Progenitor cell of endocrine pancreas (in vitro differentiated cells): Measurements from ENCODE around the gene AOX1. TPM values are rescaled to one million over a fixed set of nuclear protein-coding genes. Genes with fewer than 3 reads are reported as not detected.

Source experiments
- DNase-seq: peaks from one replicate; pipeline ENCODE4 v3.0.0; 2021; ENCODE audit warnings: low spot score; ENCODE audit not compliant: unreplicated experiment
- H3K27ac Mint-ChIP-seq: 2 replicates; pipeline ENCODE4 v1.8.0; 2021; ENCODE audit warnings: mild to moderate bottlenecking, moderate library complexity, mixed read lengths
- H3K27me3 Mint-ChIP-seq: 2 replicates; pipeline ENCODE4 v1.8.0; 2021; ENCODE audit warnings: mixed read lengths
- H3K36me3 Mint-ChIP-seq: 2 replicates; pipeline ENCODE4 v1.8.0; 2022; ENCODE audit warnings: mixed read lengths; ENCODE audit not compliant: insufficient read depth
- H3K4me1 Mint-ChIP-seq: 2 replicates; pipeline ENCODE4 v1.8.0; 2021; ENCODE audit warnings: low read depth, mixed read lengths
- H3K4me3 Mint-ChIP-seq: 2 replicates; pipeline ENCODE4 v1.8.0; 2021; ENCODE audit warnings: low read depth, mild to moderate bottlenecking, moderate library complexity, mixed read lengths
- H3K9me3 Mint-ChIP-seq: 2 replicates; pipeline ENCODE4 v1.8.0; 2021; ENCODE audit warnings: low read depth, mixed read lengths
- total RNA-seq: library from RNA; stranded (reverse); gene quantifications from 2 replicates; pipeline ENCODE4 v1.2.1, GENCODE V29; 2021
- TF ChIP-seq, protein P1 (sequence below): fragments of 200-600 bp; sonication (generic); IDR thresholded peaks from one replicate; pipeline ENCODE4 v1.5.0; 2021; ENCODE audit warnings: antibody characterized with exemption, mild to moderate bottlenecking; ENCODE audit not compliant: unreplicated experiment

AOX1 gene
- total RNA-seq, 1 donor from 2014 or later = 4.1 TPM

- H3K36me3 Mint-ChIP-seq = no peaks in the 10 kb centered on the region
- H3K9me3 Mint-ChIP-seq = no peaks in the 10 kb centered on the region
- peaks cover 6% of the 10 kb centered on the region for H3K4me1 Mint-ChIP-seq
- no peak overlapping the region for H3K4me3 Mint-ChIP-seq
- no peak overlapping the region for H3K27ac Mint-ChIP-seq
- DNase-seq = no peak
- H3K27me3 Mint-ChIP-seq = no peaks in the 10 kb centered on the region
- TF ChIP-seq, protein P1, sequence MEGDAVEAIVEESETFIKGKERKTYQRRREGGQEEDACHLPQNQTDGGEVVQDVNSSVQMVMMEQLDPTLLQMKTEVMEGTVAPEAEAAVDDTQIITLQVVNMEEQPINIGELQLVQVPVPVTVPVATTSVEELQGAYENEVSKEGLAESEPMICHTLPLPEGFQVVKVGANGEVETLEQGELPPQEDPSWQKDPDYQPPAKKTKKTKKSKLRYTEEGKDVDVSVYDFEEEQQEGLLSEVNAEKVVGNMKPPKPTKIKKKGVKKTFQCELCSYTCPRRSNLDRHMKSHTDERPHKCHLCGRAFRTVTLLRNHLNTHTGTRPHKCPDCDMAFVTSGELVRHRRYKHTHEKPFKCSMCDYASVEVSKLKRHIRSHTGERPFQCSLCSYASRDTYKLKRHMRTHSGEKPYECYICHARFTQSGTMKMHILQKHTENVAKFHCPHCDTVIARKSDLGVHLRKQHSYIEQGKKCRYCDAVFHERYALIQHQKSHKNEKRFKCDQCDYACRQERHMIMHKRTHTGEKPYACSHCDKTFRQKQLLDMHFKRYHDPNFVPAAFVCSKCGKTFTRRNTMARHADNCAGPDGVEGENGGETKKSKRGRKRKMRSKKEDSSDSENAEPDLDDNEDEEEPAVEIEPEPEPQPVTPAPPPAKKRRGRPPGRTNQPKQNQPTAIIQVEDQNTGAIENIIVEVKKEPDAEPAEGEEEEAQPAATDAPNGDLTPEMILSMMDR = no peak
Observed at GRCh38 chr2:200659410-200659809, 73.6 kb downstream of the AOX1 start.

- no peak for DNase-seq
- Mint-ChIP-seq H3K4me3 (no peak overlapping the region), H3K27ac (no peak overlapping the region), H3K9me3 (no peaks in the 10 kb centered on the region), H3K4me1 (peaks cover 6% of the 10 kb centered on the region), H3K27me3 (no peaks in the 10 kb centered on the region), H3K36me3 (no peaks in the 10 kb centered on the region)
- TF ChIP-seq, protein P1 = no peak
Observed at GRCh38 chr2:200661477-200661876, 75.7 kb downstream of the AOX1 start.

- H3K36me3 Mint-ChIP-seq = peaks cover 1% of the 10 kb centered on the region
- H3K9me3 Mint-ChIP-seq = no peaks in the 10 kb centered on the region
- no peak overlapping the region for H3K27ac Mint-ChIP-seq
- DNase-seq = no peak
- TF ChIP-seq, protein P1 = no peak
- no peaks in the 10 kb centered on the region for H3K27me3 Mint-ChIP-seq
- no peak overlapping the region for H3K4me3 Mint-ChIP-seq
- H3K4me1 Mint-ChIP-seq = peaks cover 6% of the 10 kb centered on the region
Observed at GRCh38 chr2:200662727-200663126, 76.9 kb downstream of the AOX1 start.

DNA sequence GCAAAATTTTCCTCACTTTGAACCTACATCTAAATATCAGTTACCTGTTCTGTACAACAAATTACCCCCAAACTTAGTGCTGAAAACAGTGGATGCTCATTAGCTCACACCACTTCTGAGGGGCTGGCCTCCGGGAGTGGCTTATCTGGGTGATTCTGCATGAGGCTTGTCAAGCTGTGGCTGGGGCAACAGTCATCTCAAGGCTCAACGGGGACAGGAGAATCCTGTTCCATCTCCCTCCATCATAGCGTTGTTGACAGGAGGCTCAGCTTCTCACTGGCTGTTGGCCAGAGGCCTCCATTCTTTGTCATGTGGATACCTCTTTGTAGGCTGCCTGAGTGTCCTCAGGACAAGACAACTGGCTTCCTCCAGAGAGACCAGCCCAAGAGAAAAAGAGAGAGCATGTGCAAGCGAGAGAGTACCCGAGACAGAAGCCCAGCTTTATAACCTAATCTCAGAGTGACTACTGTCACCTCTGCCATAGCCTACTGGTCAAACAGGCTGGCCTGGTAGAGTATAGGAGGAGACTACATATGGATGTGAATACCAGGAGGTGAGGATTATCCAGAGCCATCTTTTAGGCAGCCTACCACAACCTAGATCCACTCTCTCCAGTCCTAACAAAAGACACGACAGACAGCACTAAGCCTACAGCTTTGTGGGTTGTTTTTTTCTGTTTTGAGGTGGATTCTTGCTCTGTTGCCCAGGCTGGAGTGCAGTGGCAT is 79.1 kb downstream of the AOX1 start:
- no peaks in the 10 kb centered on the region for H3K9me3 Mint-ChIP-seq
- DNase-seq = no peak
- H3K27ac Mint-ChIP-seq = no peak overlapping the region
- no peaks in the 10 kb centered on the region for H3K27me3 Mint-ChIP-seq
- peaks cover 1% of the 10 kb centered on the region for H3K4me1 Mint-ChIP-seq
- H3K4me3 Mint-ChIP-seq = no peak overlapping the region
- TF ChIP-seq, protein P1 = no peak
- H3K36me3 Mint-ChIP-seq = peaks cover 3% of the 10 kb centered on the region

DNA sequence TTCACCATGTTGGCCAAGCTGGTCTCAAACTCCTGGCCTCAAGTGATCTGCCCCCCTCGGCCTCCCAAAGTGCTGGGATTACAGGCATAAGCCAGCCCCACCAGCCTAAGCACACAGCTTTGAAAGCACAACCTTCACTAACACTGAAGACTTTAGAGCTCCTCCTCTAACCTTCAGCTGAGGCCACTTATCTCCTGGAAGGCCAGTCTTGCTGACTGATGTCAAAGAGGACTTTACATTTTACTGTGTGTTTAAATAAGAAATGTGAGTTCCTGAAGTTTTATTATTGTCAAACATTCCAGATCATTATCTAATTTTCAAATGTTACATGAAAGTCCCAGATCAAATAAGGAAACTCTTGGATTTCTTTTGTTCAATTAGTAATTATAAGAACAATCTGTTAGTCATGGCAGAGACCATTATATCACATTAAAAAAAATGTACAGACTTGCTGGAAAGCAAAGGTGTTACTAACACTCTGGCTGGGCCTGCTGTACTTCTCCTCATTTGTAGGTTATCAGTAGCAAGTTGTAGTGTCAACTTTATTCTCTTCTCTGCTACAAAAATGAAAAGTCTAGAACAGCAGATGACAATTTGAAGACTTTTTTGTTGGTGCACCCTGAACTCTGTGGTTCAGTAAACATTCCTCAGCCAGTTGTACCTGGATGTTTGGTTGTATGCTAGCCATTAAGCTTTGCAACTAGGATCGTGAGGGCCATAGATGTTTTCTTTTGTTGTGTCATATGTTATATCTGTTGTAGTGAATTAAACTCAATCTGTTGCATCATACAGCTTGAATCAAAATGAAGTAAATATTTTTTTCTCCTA is 80.0 kb downstream of the AOX1 start:
- H3K4me1 Mint-ChIP-seq = peaks cover 3% of the 10 kb centered on the region
- H3K36me3 Mint-ChIP-seq = peaks cover 3% of the 10 kb centered on the region
- no peaks in the 10 kb centered on the region for H3K9me3 Mint-ChIP-seq
- no peak for DNase-seq
- H3K27me3 Mint-ChIP-seq = no peaks in the 10 kb centered on the region
- no peak overlapping the region for H3K27ac Mint-ChIP-seq
- no peak overlapping the region for H3K4me3 Mint-ChIP-seq
- TF ChIP-seq, protein P1 = no peak
